ENCODE measurements around the gene LRRC2.

LRRC2 gene

DNA sequence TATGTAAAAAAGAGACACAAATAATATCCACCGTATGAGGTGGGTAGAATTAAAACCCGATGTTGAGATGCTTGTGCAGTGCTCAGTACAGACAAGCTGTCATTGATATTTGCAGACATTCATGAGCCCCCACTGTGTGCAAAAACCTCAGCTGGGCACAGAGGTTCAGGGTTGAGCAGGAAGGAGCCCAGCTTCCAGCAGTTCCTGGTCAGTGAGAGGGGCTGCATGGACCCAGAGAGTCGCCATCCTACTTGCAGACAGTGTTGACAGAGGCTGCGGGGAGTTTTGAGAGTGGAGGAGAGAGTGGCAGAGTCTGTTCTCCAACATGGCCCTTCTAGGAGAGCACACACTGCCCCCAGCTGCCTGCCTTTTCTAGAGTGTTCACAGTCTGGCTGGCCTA lies 95.3 kb downstream of the LRRC2 start:
- DNase-seq, result no peak

DNA sequence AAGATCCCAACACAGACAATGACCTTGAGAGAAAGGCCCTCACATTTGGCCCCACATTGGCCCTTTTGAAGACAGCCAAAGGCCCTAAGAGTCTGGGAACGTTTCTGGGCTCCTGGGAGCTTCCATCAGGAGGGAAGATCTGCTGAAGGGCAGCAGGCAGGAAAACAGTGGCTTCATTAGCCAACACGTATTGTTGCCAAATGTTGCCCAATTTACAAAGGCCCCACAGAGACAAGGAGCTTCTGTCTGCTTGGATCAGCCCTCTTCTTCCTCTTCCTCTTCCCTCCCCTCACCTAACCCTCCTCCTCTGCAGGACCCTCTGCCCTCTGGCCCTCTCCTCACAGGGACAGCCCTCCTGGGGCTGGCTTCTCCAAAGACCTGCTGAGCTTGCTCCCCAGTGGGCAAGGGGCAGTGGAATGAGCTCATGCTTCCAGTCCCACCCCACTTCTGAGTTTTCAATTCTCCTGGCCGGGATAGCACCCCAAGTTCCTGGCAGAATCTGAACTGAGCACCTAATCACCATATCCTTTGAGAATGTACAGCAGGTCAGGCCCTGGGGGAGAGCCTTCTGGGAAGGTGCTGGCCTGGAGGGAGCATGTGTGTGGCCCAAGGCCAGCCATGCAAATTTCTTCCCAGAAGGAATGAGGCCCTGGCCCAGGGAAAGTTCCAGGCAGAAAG lies 96.3 kb downstream of the LRRC2 start:
- no peak for DNase-seq

DNA sequence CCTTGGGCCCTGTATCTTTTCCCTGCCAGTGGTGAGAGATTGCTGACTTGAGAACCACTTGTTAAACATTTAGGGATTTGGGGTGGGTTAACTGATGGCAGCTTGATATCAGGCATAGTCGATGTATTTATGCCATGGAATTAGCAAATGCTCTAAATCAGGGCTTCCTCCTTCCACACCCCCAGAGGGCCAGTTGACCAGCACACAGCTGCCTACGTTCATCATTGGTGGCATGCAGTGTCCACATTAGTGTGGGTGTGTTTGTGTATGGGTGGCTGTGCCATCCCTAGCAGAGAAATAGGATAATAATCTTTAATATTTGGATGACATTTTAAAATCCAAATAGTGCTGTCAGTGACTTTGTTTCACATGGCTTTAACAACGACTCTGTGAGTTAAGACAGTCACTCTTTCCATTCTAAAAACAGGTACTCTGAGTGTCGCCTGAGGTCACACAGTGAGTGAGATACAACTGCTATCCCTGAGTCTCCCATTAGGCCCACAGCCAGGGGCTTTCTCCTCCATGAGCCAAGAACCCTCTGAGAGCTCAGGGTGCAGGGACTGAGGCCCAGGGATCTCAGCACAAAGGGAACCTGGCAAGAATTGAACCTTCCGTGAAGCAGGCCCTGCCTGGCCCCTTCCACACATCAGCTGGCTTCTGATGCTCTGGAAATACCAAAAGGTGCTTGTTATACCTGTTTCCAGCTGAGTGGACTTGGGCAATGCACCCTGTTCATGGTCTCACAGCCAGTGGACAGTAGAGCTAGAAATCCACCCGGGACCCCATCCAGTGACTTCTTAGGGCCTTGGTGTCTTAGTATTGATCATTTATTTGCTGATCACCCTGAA lies 97.1 kb downstream of the LRRC2 start:
- DNase-seq, result no peak

GRCh38 chr3:46467562-46467961 lies 98.5 kb downstream of the LRRC2 start:
- no peak for DNase-seq

GRCh38 chr3:46466871-46467403 lies 99.2 kb downstream of the LRRC2 start:
- no peak for DNase-seq

- DNase-seq, result no peak
Measured at GRCh38 chr3:46466273-46466672, 99.8 kb downstream of the LRRC2 start.
